Mesenteric fat pad (tissue), 1 donor: ENCODE measurements around the gene COL6A5. TPM values are rescaled to one million over a fixed set of nuclear protein-coding genes. Genes with fewer than 3 reads are reported as not detected.

Source experiments
- DNase-seq: peaks from one replicate; pipeline ENCODE4 v3.0.0-alpha.2; 2020; ENCODE audit warnings: low spot score
- total RNA-seq: library from RNA; stranded (reverse); fragmentation: NEBNext Ultra II Directional; extraction: Animal tissue kit (Norgen Biotek cat#: 25700); gene quantifications from one replicate; pipeline ENCODE4 v1.2.1, GENCODE V29; 2021
- donor health status: DM: yes; HTN: yes; CAD: no.

The COL6A5 gene
- total RNA-seq, 1 donor from 2014 or later: not detected

DNA sequence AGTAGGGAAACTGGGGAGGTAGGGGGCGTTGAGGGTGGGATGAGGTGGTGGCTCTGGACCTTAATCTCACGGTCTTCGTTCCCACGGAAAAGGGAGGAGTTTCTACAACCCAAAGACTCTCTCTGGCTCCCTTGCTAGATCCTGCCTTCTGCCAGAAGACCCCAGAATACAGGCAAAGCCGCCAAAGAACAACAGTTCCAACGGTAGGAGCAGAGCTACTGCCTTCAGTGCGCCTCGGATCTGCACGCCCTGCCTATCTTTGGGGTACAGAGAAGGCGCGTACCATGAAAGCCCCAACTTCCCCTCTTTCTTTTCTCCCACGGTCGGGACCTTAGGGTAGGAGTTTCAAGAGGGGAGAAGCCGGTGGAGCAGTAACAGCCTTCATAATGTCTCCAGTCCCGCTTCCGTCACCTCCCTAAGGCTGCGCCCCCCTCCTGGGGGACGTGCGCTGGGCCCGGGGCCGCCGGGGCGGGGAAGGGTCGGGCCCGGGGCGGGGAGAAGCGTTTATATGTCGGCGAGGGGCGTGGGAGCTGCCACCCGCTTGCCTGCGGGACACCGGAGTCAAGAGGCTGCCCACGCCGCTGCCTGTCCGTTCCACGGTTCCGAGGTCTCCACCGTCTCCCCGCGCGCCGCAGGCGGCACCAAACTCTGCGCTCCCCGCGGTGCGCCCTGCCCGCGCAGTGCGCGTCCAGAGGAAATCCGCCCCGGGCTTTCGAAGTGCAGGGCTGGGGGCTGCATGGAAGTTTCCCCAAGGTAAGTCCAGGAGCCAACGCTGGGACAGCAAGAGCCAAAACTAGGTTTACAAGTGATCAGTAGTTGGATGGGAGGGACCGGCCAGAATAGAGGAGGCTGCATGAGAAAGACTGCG lies 171.4 kb downstream of the COL6A5 start, which contains the start of gene COL6A6:
Gene COL6A6, plus strand, starts transcription at position 533 of the 868 bp plus-strand sequence. CDS start 43,188 bp downstream, outside the sequence.
- DNase-seq: no peak

DNA sequence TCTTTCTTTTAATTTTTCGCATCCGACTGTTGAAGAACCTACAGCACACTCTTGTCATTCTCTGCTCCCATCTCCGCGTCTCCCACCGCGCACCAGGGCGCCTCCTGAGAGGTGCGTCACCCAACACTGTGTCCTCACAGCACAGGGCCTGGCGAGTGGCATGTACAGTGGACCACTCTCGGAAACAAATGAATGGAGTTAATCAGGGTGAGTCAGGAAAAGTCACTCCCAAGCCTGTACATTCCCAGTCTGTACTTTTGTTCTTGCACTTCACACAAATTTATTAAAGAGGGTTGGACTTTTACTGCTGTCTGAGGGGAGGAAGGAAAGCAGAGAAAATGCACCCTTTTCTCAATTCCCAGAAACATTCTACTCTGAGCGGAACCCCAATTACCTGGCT lies 172.1 kb downstream of the COL6A5 start:
- DNase-seq: no peak

- no peak for DNase-seq
Observed at GRCh38 chr3:130519754-130520153, 174.3 kb downstream of the COL6A5 start.

DNA sequence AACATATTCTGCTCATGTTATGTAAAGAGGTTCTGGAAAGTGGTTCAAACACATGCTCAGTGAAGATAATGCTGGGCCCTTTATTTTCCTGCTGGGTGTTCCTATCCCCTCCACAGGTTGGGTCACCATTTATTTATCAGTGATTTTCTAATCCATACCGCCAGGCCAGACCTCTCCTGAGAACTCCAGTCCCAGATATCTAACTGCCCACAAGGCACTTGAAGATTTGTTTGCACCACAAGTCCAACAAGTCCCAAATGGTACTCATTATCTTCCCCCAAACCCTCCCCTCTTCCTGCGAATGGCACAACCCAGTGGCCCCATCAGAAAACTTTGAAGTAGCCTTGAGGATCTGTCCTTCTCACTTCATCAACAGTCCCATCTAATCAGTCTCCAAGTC lies 176.9 kb downstream of the COL6A5 start:
- no peak for DNase-seq

- DNase-seq: no peak
Observed at GRCh38 chr3:130527426-130527825, 182.0 kb downstream of the COL6A5 start.

DNA sequence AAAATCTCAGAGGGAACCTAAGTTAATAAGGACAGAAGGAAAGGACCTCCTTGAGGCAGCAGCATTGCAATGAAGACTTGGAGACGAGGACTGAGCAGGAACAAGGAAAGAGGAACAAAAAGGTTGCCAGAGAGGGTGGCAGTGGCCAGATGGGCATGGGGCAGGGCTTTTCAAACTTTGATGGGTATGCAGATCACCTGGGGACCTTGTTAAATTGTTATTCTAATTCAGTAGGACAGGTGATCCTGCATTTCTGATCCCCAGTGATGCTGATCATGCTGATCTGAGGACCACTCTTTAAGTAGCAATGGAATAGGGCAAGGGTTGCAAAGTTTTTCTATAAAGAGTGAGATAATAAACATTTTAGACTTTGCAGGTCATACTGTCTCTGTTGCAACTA lies 182.6 kb downstream of the COL6A5 start:
- no peak for DNase-seq

DNA sequence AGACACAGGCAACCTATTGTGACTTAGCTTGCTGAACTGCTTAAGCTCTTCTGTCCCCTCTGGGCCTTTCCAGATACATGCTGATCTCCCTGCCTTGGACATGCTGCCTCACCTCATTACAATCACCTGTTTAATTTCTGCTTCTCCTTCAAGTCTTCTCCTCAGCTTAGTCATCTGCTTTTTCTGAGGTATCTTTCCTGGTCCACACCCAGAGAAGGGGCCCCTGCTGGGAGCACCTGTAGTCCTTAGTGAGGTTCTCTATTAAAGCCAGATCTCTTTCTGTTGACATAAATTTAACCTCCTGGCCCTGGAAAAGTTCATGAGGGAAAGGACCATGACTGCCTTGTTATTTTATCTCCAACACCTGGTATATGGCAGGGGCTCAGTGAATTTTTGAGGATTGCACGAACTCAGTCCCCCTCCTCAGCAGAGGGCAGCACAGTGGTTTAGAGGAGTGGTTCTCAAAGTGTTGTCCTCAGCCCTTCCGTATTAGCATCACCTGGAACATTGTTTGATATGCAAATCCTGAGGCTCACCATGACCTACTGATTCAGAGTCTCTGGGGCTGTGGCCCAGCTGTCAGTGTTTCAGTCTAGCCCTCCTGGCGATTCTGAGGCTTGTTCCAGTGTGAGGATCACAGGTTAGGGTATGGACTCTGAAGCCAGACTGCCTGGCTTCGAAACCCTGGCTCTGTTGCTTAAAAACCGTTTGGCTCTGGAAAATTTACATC lies 184.2 kb downstream of the COL6A5 start:
- no peak for DNase-seq

- no peak for DNase-seq
Observed at GRCh38 chr3:130533247-130533646, 187.8 kb downstream of the COL6A5 start.

Other genes with a start within 250 kb of the COL6A5 start
- gene COL6A6, start 171.5 kb downstream of the COL6A5 start, total RNA-seq: 0.96 TPM